Esophagus squamous epithelium (tissue), 4 donors: ENCODE data around the gene BMP8A.

Experiments
- CTCF ChIP-seq, 6 experiments: fragments of 450-650 bp in 4 of 6; fragments of 200-600 bp in 2 of 6; sonication (generic) in 2 of 6; IDR thresholded peaks; one replicate each; pipeline ENCODE4 v1.5.1; 2016 to 2019; ENCODE audit warnings: antibody characterized with exemption in 6 of 6, mild to moderate bottlenecking in 4 of 6, moderate library complexity in 4 of 6
- POLR2A ChIP-seq, 4 donors: fragments of 450-650 bp; IDR thresholded peaks; one replicate each; pipeline ENCODE4 v1.6.1; 2017; ENCODE audit warnings: antibody characterized with exemption in 4 of 4, mild to moderate bottlenecking in 4 of 4, moderate library complexity in 3 of 4

DNA sequence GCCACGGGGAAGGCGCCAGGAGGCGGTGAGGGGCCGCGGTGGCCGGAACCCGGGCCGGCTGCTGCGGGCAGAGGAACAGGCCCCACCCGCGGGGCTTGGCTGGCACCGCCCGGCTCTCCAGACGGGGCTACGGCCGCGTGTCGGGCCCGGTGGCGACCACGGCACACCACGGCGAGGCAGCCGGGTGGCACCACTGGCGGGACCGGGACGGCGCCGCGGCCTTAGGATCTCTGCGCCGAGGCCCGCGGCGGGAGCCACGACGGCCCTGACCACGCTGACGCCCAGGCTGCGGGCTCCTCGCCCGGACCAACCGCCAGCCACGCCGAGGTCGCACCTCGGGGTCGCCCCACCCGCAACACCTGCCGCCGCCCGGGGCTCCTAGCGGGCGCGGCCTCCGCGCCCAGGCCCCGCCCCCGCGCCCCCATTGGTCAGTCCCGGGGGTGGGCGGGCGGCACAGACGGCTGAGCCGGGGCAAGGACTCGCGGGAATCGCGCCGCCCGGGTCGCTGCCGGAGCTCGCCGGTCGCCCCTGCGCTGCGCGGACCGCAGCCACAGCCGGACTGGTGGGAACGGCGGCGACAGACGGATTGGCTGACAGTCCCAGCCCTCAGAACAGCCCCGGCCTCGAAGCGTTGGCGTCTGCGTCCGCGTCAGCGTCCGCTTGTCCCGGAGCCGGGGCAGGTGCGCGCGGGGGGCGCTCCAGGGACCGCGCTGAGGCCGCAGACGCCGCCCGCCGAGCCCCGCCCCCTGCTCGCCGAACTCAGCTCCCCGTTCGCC lies at the start of gene BMP8A:
- TF ChIP-seq CTCF (IDR thresholded peaks at IDR 0.05) (no peak), POLR2A (IDR thresholded peaks at IDR 0.05) (no peak)
